NCI-H2171 treated with DMSO at 0.1 percent for 48 hours (cell line): ENCODE data around the gene GJA9.
"Not testable (repeated sequence)": the region's sequence is repeated elsewhere in the genome, so short reads cannot be mapped to it uniquely, and the experiment has no call there.

ENCODE experiments used
- DNase-seq: peaks from one replicate; lab custom pipeline; 2025; lab: John Stamatoyannopoulos, UW

GJA9 gene

DNA sequence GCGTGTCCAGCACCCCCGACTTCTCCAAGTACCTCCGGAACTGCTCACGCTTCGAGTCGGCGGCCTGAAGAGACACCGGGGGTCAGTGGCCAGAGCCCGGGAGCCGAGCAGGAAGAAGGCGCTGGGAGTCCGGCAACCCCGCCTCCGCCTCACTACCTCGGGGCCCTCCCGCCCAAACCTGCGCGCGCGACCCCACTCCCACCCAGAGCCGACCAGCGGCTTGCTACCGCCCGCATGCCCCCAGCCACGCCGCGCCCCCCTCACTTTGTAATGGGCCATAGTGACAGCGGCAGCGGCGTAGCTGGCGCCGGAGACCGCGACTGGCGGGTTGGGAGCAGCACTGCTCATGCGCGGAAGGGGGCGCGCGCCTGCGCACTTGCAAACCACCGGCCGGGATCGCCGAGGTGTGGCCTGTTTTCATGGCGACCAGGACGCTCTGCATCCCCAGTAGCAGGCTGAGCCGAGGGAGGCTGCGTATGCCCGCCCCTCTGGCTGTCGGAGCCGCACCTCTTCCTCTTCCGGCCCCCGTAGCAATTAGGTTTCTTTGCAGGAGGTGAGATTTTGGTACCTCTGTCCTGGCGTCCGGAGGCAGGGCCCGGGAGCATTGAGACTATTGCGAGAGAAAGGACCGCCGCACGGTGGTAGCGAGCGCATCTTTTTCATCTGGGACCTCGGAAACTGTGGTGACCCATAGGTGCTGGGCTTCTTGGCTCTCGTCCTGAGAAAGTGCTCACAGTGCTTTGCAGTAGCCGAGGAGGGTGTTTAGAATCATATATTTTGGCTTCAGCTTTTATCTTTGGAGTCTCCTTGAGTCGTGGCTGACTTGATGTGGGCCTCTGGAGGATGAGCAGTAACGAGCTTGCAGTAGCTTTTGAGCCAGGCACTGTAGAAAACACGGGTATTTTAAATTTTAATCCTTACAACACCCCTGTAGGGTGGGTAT lies 8.1 kb downstream of the GJA9 start, which contains the start of gene MYCBP:
Gene MYCBP (minus strand): TSS at position 322 of the 943 bp plus-strand sequence. CDS start 43 bp downstream, at position 279.
- peak; percentile 94 for DNase-seq

DNA sequence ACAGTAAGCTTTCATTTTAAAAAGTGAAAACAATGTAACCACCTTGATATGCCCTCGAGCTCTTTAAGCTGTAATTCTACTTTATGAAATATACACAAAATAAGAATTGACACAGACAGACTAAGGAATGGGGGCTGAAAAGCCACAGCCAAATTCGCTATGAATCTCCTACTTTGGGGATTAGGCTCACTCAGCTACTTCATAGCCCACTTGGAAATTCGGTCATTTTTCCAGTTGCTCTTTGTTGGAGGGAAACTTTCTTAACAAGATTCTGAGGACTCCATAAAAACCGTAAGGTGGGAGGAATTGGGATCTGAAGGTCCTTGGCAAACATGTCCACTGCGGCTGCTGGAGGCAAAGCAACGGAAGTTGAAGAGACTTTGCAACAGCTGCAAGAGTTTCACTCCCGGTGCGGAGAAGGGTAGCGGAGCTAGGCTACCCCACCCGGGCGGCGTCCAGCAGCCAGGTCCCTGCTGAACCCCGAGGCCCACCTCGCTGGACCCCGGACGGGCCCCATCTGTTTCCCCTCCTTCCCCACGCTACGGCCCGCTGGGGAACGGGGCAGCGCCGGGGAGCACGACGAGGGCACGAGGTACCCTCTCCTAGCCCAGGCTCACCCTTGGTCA lies 8.9 kb downstream of the GJA9 start:
- no peak for DNase-seq

DNA sequence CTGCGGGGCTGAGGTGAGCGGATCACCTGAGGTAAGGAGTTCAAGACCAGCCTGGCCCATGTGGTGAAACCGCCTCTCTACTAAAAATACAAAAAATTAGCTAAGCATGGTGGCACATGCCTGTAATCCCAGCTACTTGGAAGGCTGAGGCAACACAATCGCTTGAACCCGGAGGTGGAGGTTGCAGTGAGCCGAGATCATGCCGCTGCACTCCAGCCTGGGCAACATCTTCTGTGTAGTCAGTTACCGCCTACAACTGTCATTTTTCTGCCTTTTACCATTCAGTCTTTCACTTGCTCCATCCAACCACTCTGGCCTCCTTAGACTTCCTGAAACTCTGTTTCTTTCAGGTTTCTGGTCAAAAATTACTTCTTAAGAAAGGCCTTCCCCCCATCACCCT lies 10.4 kb downstream of the GJA9 start:
- no peak for DNase-seq

DNA sequence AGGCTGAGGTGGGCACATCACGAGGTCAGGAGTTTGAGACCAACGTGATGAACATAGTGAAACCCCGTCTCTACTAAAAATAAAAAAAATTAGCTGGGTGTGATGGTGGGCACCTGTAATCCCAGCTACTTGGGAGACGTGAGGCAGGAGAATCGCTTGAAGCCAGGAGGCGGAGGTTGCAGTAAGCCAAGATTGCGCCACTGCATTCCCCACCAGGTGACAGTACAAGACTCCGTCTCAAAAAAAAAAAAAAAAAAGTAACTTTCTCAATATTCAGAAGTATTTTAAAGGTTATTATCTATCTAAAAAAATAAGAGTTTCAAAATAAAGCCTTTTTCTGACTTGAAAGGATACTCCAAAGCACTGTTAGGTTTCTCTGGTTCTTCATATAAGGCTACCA lies 14.2 kb downstream of the GJA9 start:
- DNase-seq = no peak

DNA sequence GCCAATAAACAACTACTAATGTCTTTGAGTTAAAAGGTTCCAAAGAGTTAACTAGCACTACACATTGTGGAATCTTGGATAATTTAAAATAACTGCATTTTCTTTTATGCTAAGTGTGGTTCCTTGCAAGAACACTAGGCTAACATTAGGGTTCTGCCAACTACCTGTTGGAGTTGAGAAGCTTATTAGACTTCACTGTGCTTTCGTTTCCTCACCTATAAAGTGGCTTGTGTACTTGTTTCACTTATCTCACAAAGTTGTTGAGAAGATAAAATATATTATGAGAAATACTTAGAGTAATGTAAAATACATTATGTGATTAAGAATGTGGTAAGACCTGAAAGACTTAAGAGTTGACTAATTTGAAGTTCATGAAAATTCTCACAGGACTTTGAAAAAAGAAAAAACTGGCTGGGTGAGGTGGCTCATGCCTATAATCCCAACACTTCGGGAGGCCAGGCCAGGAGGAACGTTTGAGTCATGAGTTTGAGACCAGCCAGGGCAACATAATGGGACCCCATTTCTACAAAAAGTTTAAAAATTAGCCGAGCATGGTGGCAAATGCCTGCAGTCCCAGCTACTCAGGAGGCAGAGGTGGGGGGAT lies 16.2 kb downstream of the GJA9 start:
- DNase-seq = no peak

DNA sequence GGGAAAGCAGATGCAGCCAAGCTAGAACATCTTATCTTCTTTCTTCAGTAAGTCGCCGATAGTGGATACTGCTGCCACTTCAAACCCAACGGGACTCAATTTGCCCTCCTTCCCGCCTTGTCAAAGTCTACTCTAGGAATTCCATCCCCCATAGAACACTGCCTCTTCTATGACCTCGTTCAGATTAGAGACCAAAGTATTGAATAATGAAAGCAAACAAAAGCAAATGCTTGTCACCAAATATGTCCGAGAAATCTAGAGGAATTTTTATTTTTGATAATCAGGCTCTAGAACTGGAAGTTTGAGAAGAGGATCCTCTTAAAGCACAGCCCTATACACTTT lies 21.0 kb downstream of the GJA9 start:
- peak; percentile 3 for DNase-seq

DNA sequence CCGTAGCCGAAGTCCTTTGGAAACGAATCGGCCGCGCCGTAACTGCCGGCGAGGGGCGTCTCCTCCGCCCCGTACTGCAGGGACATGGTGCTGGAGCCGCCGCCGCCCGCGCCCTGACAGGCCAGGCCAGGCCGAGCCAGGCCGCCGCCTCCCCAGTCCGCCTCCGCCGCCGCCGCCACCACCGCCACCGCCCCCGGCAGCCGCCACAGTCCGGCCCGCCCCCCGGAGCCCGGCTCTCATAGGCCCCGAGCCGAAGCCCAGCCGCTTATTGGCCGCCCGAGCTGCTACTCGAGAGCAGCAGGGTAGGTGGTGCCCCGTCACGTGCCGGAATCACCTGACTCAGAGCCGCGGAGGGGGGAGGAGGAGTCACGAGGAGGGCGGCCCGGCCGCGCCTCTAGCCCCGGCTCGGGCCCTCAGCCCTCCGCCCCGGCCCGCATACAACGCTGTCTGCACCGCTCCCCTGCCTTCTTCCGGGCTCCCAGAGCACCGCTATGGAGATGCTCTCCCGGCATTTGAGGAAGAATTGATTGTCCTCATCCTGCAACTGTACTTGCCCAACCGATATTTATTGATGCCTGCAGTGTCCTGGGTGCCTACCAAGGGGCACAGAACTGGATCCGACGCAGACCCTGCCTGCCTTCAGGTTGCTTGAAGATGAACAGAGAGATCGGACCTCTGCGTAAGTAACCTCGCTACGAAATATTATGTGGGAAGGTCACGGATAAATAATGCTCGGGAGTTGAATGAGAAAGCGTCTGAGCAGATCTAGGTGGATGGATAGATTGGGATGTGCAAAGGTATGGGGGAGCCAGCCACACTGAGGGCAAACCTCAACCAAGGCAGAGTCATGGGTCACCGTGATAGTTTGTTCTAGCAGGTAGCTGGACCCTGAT lies 21.6 kb downstream of the GJA9 start, which contains the start of gene RRAGC:
Gene RRAGC (minus strand): TSS at position 212 of the 893 bp plus-strand sequence. CDS start 126 bp downstream, at position 86.
- peak; percentile 93 for DNase-seq

DNA sequence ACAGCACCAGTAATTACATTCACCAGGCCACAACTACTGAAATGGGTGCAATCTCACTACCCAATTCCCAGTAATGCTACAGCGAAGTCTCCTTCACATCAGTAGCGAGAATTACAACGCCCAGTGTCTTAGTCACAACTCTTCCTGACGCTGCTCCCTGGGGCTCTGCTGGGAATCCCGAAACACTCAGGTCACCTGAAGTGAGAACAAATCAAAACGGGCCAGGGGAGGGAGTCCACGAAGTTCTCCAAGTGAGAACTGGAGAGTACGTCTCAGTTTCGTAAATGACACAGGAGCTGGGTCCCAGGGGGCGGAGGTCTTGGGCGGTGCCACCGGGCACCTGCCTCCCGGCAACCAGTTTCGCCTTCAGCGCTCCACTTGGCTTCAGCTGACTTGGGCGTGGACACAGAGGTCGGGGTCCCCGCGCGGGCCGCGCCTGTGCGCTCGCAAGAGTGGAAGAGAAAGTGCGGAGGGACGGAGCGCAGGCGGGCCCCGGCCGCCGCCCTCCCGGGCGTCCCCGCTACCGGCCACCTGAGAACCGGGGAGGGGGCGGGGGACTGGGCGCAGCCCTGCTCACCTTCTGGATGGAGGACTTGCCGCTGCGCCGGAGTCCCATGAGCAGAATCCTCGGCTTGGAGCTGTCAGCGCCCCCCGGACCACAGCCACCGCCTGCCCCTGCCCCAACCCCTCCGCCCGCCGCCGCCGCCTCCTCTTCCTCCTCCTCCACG lies 22.4 kb downstream of the GJA9 start:
- DNase-seq = peak; percentile 29

DNA sequence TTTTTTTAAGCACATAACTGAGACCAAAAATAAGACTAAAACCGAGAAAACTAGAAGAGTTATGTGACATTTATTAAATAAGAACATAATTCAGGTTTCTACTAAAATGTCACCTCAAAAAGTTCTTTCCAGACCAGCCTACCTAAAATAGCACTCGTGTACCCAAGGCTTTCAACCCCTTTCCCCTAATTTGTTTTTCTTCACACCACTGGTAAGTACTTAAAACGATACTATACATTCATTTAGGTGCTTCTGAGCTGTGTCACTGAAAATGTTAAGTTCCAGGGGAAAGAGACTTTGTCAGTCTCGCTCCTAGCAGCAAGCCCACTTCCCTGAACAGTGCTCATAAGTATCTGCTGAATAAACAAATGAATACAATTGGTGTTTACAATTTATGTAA lies 28.6 kb downstream of the GJA9 start:
- DNase-seq = no peak

DNA sequence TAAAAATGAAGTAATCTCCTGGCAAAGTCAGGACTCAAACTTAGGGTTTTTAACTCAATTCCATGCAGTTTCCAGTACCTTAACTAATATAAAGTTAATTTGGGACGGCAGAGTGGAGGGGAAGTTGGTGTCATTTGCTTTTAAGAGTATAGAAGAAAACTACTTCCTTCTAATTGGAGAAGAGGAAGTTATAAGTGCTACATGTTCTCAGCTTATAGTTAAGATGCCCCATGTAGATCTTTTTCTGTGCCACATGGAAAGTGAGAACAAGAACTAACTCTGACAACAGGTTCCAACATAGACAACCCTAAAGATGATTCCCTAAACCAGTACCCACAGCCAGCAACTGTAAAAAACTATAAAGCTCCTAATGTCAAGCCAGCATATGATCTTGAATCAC lies 33.3 kb downstream of the GJA9 start:
- no peak for DNase-seq

DNA sequence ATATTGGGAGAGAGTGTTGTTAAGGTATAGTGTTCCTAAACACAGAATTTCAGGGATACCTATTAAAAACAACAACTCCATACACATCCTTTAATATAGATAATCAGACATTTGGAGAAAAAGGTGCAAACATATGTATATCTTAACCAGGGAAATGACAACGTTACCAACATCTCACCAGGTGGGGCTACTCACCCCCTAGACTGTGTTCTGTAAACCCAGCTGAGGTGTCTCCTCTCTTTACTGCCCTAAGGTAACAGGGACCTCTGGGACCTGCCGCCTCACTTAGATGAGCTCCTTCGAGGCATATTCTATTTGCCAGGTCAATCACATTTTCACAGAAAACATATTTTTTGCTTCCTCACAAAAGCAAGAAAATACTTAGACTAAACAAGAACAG lies 35.2 kb downstream of the GJA9 start:
- no peak for DNase-seq

DNA sequence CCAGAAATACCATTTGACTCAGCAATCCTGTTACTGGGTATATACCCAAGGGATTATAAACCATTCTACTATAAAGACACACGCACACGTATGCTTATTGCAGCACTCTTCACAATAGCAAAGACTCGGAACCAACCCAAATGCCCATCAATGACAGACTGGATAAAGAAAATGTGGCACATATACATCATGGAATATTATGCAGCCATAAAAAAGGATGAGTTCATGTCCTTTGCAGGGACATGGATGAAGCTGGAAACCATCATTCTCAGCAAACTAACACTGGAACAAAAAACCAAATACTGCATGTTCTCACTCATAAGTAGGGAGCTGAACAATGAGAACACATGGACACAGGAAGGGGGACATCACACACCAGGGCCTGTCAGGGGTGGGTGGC lies 36.3 kb downstream of the GJA9 start:
- not testable (repeated sequence) for DNase-seq

DNA sequence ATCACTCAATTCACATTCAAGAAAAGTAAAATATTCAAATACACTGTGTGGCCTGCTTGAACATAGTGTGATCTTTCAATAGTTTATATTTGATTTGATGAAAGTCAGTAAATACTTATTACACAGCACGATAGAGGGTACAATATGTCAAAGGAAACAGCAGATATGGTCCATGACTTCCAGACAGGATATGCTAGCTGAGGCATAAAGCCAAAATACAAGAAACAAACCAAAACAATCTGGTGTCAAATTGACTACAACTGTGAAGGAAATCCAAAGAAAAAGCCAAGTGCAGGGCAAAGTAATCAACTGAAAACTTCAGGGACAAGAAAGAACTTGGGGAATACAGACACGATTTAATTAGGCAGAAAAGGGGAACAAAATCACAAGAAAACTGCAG lies 41.1 kb downstream of the GJA9 start:
- no peak for DNase-seq

DNA sequence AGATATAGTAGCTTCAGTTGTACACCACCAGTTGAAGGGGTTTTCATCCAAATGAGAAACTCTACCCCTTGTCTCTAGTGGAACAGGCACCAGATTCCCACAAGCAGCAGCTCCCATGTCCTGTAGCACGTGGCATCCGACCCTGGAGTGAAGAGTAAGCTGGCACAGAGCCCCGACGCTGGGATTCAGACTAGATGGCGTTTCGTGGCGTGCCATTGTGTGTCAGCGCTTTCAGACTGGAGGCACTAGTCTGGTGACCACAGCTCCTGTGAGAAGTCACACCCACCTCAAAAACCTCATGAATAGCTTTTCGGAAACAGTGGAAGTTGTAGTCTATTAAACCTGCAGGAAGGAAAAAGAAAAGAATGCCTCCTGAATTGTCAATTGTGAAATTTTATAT lies 42.0 kb downstream of the GJA9 start:
- DNase-seq = no peak

DNA sequence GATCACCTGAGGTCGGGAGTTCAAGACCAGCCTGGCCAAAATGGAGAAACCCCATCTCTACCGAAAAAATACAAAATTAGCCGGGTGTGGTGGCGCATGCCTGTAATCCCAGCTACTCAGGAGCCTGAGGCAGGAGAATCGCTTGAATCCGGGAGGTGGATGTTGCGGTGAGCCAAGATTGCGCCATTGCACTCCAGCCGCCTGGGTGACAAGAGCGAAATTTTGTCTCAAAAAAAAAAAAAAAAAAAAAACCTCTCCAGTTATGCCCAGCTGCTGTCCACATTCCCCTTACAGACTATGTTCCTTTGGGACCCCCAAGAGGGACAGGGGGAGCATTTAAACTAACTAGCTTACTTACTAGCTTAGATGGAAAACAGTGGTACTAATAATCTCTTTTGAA lies 45.1 kb downstream of the GJA9 start:
- not testable (repeated sequence) for DNase-seq

DNA sequence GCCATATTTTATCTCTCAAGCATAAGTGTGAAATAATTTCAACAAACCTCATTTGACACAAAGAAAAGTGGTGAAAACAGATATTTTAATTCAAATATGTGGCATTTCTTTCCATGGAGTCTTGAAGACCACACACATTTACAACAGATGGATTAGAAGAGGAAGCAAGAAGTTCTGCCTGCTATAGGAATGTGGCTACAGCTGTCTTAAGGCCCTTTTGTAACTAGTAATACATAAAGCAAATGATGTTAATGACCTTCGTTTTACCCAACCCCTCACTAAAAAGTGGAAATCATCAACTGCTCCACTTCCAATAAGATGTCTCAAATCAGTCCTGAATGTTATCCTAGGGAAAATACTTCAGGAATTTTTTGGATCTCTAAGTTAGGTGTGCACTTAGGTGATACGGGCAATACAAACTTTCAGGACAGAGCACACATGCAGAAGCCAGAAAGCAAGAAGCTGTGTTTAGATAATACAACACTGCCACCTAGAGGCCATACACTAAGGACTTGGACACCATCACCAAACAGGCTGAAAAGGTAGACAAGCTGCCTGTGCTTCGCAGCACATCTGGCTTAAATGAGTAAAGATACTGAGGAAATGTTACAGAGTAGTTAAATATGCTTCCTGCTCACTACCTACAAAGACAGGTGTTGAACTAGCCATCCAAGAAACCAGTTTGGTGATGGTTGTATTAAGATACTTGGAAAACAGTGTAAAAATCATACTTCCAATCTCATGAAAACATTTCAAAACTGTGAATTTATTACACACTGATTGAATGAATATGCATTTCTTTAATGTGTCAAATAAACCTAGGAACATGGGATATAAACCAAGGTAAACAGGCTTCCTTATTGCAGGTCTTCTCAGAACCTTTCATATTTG lies 46.2 kb downstream of the GJA9 start:
- DNase-seq = peak; percentile 89

DNA sequence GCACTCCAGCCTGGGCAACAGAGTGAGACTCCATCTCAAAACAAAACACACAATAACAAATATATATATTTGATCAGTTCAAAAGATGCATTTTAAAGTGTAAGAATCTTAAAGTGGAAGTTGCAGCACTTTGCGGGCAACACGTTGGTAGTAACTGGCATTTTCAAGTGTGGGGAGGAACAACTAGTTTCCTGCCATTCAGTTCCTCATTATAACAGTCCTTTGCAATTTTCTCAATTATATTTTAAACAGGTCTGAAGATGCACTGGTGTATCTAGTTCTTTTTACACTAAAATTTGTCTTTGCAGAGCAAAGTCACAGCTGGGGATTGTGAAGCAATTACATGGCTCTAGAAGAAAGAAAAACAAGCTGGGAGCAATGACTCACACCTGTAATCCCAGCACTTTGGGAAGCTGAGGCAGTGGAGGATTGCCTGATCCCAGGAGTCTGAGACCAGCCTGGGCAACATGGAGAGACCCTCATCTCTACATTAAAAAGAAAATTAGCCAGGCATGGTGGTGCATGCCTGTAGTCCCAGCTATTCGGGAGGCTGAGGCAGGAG lies 47.1 kb downstream of the GJA9 start:
- DNase-seq = no peak

DNA sequence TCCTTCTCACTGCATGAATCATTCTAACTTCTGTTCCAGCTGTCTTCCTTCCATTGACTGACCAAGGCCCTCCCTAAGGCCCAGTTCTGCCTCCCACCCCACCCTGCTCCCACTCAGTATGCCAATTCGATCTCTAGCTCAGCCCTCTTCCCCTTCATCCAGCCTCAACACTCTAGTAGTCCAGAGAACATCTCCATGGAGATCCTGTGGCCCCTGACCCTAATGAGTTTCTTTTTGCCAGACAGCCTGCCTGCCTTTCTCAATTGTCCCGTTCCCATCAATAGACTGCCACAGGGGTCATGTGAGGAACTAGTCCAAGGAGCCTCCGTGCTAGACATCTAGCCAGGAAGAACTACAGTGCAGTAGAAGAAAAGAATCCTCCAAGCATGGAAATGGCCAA lies 48.2 kb downstream of the GJA9 start:
- DNase-seq = no peak

DNA sequence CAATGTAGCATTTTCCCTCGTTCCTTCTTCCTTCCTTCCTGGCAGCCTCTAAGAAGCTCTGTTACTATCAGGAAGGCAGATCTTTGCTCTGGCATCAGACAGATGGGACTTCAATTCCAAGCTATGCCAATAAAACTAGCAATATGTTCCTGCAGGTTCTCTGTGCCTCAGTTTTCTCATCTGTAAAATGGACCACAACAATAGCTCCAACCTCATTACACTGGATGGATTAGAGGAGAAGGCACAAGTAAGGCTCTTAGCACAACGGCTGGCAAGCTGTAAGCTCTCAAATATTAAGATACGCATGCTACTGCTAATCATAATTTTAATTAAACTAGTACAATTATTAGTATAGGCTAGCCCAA lies 49.0 kb downstream of the GJA9 start:
- no peak for DNase-seq
